Measurements from ENCODE around the gene SERAC1.

SERAC1 gene

GRCh38 chr6:158118886-158119285 lies 49.2 kb downstream of the SERAC1 start:
- DNase-seq, result no peak

DNA sequence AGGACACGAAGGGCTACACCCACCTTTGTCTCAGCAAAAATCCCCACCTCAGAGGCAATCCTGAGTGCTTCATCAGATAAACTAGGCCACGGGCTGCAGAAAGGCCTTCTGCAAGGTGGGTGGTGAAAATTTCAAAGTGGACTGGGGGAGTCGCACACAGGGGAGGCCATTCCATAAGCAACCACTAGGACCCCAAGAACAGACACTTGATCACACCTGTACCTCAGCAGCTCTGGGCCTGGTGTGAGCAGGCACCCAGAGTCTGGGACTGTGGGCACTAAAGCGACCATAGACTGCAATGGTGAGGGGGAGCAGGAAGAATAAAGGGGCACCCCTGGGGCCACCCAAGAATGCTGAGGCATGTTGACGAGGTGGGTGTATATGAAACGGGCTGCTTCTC lies 52.6 kb downstream of the SERAC1 start:
- DNase-seq, result no peak

GRCh38 chr6:158115102-158115501 lies 53.0 kb downstream of the SERAC1 start:
- no peak for DNase-seq

- DNase-seq, result no peak
Observed at GRCh38 chr6:158113802-158114201, 54.3 kb downstream of the SERAC1 start.

DNA sequence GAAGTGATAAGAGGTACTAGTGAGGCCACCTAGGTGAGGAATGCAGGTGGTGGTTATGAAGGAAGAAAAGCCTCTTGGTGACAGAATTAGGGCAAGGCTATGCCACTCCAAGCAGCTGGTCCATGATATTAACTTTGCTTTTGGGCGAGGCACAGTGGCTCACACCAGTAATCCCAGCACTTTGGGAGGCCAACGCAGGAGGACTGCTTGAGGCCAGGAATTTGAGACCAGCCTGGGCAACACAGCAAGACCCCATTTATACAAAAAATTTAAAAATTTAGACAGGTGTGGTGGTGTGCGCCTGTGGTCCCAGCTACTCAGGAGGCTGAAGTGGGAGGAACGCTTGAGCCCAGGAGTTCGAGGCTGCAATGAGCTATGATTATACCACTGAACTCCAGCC lies 56.1 kb downstream of the SERAC1 start:
- no peak for DNase-seq

GRCh38 chr6:158110986-158111385 lies 57.1 kb downstream of the SERAC1 start:
- no peak for DNase-seq

DNA sequence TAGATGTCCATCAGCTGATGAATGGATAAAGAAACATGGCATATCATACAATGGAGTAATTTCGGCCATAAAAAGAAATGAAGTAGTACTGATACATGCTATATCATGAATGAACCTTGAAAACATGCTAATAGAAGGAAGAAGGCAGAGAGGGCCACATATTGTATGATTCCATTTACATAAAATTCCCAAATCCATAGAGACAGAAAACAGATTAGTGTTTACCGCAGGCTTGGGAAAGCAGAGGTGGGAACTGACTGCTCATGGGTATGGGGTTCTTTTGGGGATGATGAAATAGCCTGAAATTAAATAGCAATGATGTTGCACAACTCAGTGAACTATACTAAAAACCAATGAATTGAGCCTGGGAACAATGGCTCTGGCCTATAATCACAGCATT lies 58.3 kb downstream of the SERAC1 start:
- no peak for DNase-seq

- DNase-seq, result no peak
Observed at GRCh38 chr6:158104696-158105095, 63.4 kb downstream of the SERAC1 start.

DNA sequence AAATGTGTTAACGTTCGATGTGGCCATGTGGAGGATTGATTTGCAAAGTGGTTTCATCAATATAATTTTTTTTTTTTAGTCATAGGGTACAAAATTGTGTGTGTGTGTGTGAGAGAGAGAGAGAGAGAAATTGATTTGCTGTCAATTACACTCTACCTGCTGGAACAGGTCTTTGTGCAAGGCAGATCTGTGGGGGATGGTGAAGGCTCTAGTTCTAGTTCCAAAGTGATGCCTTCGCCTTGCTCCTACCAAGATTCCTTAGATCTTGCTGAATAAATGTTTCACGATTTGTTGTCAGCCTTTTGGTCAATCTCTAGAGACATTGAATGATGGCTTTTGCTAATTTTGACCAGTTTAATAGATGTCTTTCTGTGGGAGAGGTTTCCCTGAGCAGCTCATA lies 64.8 kb downstream of the SERAC1 start:
- DNase-seq, result no peak

GRCh38 chr6:158095671-158096070 lies 72.4 kb downstream of the SERAC1 start:
- DNase-seq, result no peak

DNA sequence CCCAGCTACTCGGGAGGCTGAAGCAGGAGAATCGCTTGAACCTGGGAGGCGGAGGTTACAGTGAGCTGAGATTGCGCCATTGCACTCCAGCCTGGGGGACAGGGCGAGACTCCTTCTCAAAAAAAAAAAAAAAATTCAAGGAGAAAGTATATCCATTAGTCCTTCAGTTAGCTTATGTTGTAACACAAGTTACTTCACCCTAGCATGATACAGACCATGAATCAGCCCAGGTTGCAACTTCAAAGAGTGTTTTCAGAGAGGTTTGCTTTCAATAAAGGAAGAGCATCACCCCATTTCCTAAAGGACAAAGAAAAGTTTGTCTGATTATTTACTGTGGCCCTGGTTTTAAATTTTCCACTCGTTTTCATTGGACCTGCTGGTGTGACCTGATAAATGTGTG lies 73.0 kb downstream of the SERAC1 start:
- DNase-seq, result no peak

DNA sequence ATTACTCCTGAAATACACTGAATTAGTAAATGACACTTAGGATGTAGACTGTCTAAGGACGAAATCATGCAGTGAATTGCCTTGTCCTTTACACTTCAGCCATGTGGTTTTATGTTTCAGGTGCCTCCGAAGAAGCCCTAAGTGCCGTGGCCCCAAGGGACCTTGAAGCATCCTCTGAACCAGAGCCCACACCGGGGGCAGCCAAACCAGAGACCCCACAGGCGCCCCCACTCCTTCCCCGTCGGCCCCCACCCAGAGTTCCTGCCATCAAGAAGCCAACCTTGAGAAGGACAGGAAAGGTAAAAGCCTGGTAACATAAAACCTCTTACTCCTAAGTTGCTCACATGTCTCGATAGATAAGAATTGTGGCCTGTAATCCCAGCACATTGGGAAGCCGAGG lies 75.3 kb downstream of the SERAC1 start:
- no peak for DNase-seq

GRCh38 chr6:158087224-158087867 lies 80.7 kb downstream of the SERAC1 start:
- DNase-seq, result no peak

- DNase-seq, result peak in 1 of 2 donors; percentile 35
Observed at GRCh38 chr6:158086504-158087223, 81.4 kb downstream of the SERAC1 start.

DNA sequence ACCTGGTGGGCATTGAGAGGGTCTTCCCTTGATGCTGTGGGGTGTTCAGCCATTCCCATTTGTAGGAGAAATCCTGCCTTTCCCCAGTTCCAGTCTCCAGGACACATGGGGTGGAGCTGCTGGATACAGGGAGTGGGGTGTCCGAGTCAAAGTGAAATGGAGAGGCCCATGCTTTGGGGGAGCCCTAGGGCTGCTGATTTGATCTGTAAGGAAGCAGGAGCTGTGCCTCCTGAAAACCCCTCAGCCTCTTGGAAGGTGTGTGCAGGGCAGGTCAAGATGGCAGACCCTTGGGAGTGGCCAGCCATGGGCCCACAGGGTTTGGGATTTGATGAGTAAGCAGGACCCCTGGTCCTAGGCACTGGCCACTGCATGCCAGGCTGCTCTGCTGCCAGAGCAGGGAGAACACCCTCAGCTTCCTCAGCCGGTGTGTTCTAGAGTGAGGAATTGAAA lies 82.0 kb downstream of the SERAC1 start:
- no peak for DNase-seq

GRCh38 chr6:158085261-158086053 lies 82.6 kb downstream of the SERAC1 start:
- DNase-seq, result no peak

GRCh38 chr6:158083455-158084325 lies 84.4 kb downstream of the SERAC1 start:
- no peak for DNase-seq

- peak in 1 of 2 donors; percentile 71 for DNase-seq
Observed at GRCh38 chr6:158081657-158081935, 86.5 kb downstream of the SERAC1 start.

GRCh38 chr6:158080849-158081656 lies 87.0 kb downstream of the SERAC1 start:
- DNase-seq, result no peak

- no peak for DNase-seq
Observed at GRCh38 chr6:158078320-158078719, 89.7 kb downstream of the SERAC1 start.

DNA sequence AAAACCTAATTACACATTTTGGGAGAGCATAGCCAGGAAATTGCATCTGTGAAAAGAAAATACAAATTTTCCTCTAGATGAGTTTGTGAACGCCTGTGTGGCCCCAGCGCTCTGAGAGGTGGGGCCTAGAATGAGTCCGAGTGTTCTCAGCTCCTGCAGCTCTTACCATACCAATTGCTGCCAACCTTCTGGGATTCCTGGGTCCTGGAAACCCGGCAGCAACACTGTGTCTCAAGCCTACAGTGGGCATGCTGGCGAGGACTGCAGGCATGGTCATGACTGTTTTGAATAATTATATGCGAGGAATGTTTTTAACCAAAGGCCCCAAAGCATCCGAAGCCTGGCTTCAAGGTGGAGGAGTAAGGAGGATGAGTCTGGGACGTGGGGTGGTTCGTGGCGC lies 90.4 kb downstream of the SERAC1 start:
- no peak for DNase-seq

DNA sequence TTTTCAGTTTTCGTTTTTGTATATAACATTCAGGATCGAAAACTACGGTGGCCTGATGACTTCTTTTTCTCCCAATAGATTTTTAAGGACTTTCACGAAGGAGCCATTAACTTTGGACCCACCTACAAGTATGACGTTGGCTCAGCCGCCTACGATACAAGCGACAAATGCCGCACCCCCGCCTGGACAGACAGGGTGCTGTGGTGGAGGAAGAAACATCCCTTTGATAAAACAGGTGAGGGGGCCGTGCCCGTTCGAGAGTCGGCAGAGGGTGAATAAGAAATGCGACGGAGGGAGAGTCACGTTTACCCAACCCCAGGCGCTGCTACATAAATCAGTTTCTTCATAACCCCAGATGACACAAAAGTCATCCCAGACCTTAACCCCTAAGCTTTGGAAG lies 91.5 kb downstream of the SERAC1 start:
- no peak for DNase-seq
